Measurements from ENCODE around the gene ADD2.
A peak's percentile ranks its signal among the peaks of the same experiment; 100 is the strongest.

Gene ADD2

GRCh38 chr2:70684846-70685622 lies 83.0 kb downstream of the ADD2 start:
- Histone ChIP-seq H3K27ac (no peak overlapping the region), H3K4me3 (no peak overlapping the region)
- no peak for TF ChIP-seq CTCF (IDR thresholded peaks at IDR 0.05)
- peak; percentile 35 for DNase-seq (ENCODE audit: low spot score)

GRCh38 chr2:70683455-70683854 lies 84.5 kb downstream of the ADD2 start:
- Histone ChIP-seq H3K27ac (no peak overlapping the region), H3K4me3 (no peak overlapping the region)
- no peak for TF ChIP-seq CTCF (IDR thresholded peaks at IDR 0.05)
- DNase-seq (ENCODE audit: low spot score): peak; percentile 58

GRCh38 chr2:70680735-70681134 lies 87.3 kb downstream of the ADD2 start:
- DNase-seq (ENCODE audit: low spot score): no peak
- TF ChIP-seq CTCF (IDR thresholded peaks at IDR 0.05): no peak
- no peak overlapping the region for H3K4me3 ChIP-seq
- no peak overlapping the region for H3K27ac ChIP-seq

- TF ChIP-seq CTCF (IDR thresholded peaks at IDR 0.05): no peak
- peak; percentile 0 for DNase-seq (ENCODE audit: low spot score)
- Histone ChIP-seq H3K27ac (no peak overlapping the region), H3K4me3 (no peak overlapping the region)
Observed at GRCh38 chr2:70679259-70679658, 88.7 kb downstream of the ADD2 start.

- peak; percentile 53 for DNase-seq (ENCODE audit: low spot score)
- no peak overlapping the region for H3K27ac ChIP-seq
- TF ChIP-seq CTCF (IDR thresholded peaks at IDR 0.05): no peak
- H3K4me3 ChIP-seq: no peak overlapping the region
Observed at GRCh38 chr2:70678576-70679143, 89.3 kb downstream of the ADD2 start.

GRCh38 chr2:70676301-70677035 lies 91.5 kb downstream of the ADD2 start:
- TF ChIP-seq CTCF (IDR thresholded peaks at IDR 0.05): no peak
- H3K27ac ChIP-seq: no peak overlapping the region
- DNase-seq (ENCODE audit: low spot score): peak; percentile 54
- no peak overlapping the region for H3K4me3 ChIP-seq

Data from coronary artery (tissue), 2 donors.